ENCODE measurements around the gene MAPK14. TPM values are rescaled to one million over a fixed set of nuclear protein-coding genes. Genes with fewer than 3 reads are reported as not detected.

MAPK14 gene
- total and polyA plus RNA-seq, 4 donors = 16.9 to 82.7 (median 35.9) TPM

GRCh38 chr6:36109092-36109491, 81.5 kb downstream of the MAPK14 start (continued):
- no peak for TF ChIP-seq CTCF (IDR thresholded peaks at IDR 0.05; ENCODE audit: low read depth, low read length, missing input control)
- no peak for TF ChIP-seq FOXA2 (IDR thresholded peaks at IDR 0.05)
- TF ChIP-seq GABPA (IDR thresholded peaks at IDR 0.05 in 1 of 2, conservative IDR thresholded peaks at IDR 0.05 in 1 of 2) = no peak
- no peak for TF ChIP-seq NR2F2 (IDR thresholded peaks at IDR 0.05)

- no peak overlapping the region for H3K27ac ChIP-seq (ENCODE audit: low read depth in 1 of 2, low read length in 2 of 2)
- no peak for TF ChIP-seq HNF4G (IDR thresholded peaks at IDR 0.05)
- TF ChIP-seq CTCF (IDR thresholded peaks at IDR 0.05; ENCODE audit: low read depth, low read length, missing input control) = no peak
- TF ChIP-seq RAD21 (IDR thresholded peaks at IDR 0.05) = no peak
- TF ChIP-seq FOXA1 (IDR thresholded peaks at IDR 0.05) = no peak
- TF ChIP-seq ATF3 (IDR thresholded peaks at IDR 0.05) = no peak
- H3K36me3 ChIP-seq (ENCODE audit: control insufficient read depth in 4 of 4, insufficient read depth in 3 of 4, low read depth in 1 of 4, low read length in 3 of 4) = peaks cover 2 to 57% (median 38%) of the 10 kb centered on the region in 4 donors
- WGBS = 93% methylated on average over 3 of the region's 3 CpGs
- no peaks in the 10 kb centered on the region for H3K4me1 ChIP-seq (ENCODE audit: control insufficient read depth in 4 of 4, insufficient read depth in 4 of 4, low read length in 3 of 4)
- H3K9me3 ChIP-seq (ENCODE audit: control insufficient read depth in 4 of 4, low read length in 3 of 4) = no peaks in the 10 kb centered on the region
- H3K9ac ChIP-seq (ENCODE audit: low read depth in 1 of 2, low read length in 2 of 2) = no peak overlapping the region
- H3K4me3 ChIP-seq (ENCODE audit: low read depth in 1 of 3, low read length in 3 of 3) = no peak overlapping the region
- no peaks in the 10 kb centered on the region for H3K27me3 ChIP-seq (ENCODE audit: control insufficient read depth in 4 of 4, insufficient read depth in 4 of 4, low read length in 3 of 4)
- no peak for DNase-seq (ENCODE audit: low spot score)
Measured at GRCh38 chr6:36110050-36110449, 82.4 kb downstream of the MAPK14 start.

- H3K36me3 ChIP-seq (ENCODE audit: control insufficient read depth in 4 of 4, insufficient read depth in 3 of 4, low read depth in 1 of 4, low read length in 3 of 4) = peaks cover 2 to 52% (median 37%) of the 10 kb centered on the region in 4 donors
Measured at GRCh38 chr6:36110863-36111262, 83.3 kb downstream of the MAPK14 start.

More at GRCh38 chr6:36110863-36111262, 83.3 kb downstream of the MAPK14 start:
- no peak overlapping the region for H3K27ac ChIP-seq (ENCODE audit: low read depth in 1 of 2, low read length in 2 of 2)
- WGBS = 96% methylated on average over 4 of the region's 4 CpGs
- no peak for TF ChIP-seq FOXA2 (IDR thresholded peaks at IDR 0.05)
- TF ChIP-seq MAX (IDR thresholded peaks at IDR 0.05) = no peak
- TF ChIP-seq TAF1 (conservative IDR thresholded peaks at IDR 0.05) = no peak
- no peak for TF ChIP-seq JUND (IDR thresholded peaks at IDR 0.05)
- no peak for TF ChIP-seq RXRA (IDR thresholded peaks at IDR 0.05)
- TF ChIP-seq SP1 (IDR thresholded peaks at IDR 0.05) = no peak
- TF ChIP-seq NR2F2 (IDR thresholded peaks at IDR 0.05) = no peak
- no peak for TF ChIP-seq CTCF (IDR thresholded peaks at IDR 0.05; ENCODE audit: low read depth, low read length, missing input control)
- TF ChIP-seq ATF3 (IDR thresholded peaks at IDR 0.05) = no peak
- no peak for TF ChIP-seq HNF4A (conservative IDR thresholded peaks at IDR 0.05)
- H3K4me1 ChIP-seq (ENCODE audit: control insufficient read depth in 4 of 4, insufficient read depth in 4 of 4, low read length in 3 of 4) = no peaks in the 10 kb centered on the region
- H3K9me3 ChIP-seq (ENCODE audit: control insufficient read depth in 4 of 4, low read length in 3 of 4) = no peaks in the 10 kb centered on the region
- no peak overlapping the region for H3K4me3 ChIP-seq (ENCODE audit: low read depth in 1 of 3, low read length in 3 of 3)
- no peaks in the 10 kb centered on the region for H3K27me3 ChIP-seq (ENCODE audit: control insufficient read depth in 4 of 4, insufficient read depth in 4 of 4, low read length in 3 of 4)
- no peak for DNase-seq (ENCODE audit: low spot score)
- no peak overlapping the region for H3K9ac ChIP-seq (ENCODE audit: low read depth in 1 of 2, low read length in 2 of 2)
